SK-N-MC (cell line): ENCODE results near the gene DSCAM.

Experiments
- EZH2 ChIP-seq: fragments of 200-600 bp; sonication (generic); IDR thresholded peaks from one replicate; pipeline ENCODE4 v1.6.1; 2017; ENCODE audit warnings: antibody characterized with exemption
- FOXP2 ChIP-seq: optimal IDR thresholded peaks from 2 replicates; pipeline ENCODE3; 2011; ENCODE audit warnings: mild to moderate bottlenecking, moderate library complexity; ENCODE audit not compliant: insufficient read depth; ENCODE audit errors: extremely low read length, control extremely low read depth
- POLR2AphosphoS5 ChIP-seq: IDR thresholded peaks from 2 replicates; pipeline ENCODE4 v1.6.1; 2012; ENCODE audit warnings: mild to moderate bottlenecking, low read depth, low read length, borderline replicate concordance

- TF ChIP-seq EZH2 (no peak), POLR2AphosphoS5 (no peak), FOXP2 (no peak)
Observed at GRCh38 chr21:40569357-40569756, 277.6 kb downstream of the DSCAM start.
